ENCODE data around the gene SEMA5A.

GRCh38 chr5:9121597-9121996, 424.3 kb downstream of the SEMA5A start:
- no peak for TF ChIP-seq CTCF (IDR thresholded peaks at IDR 0.05)
- no peak for TF ChIP-seq EP300 (IDR thresholded peaks at IDR 0.05; ENCODE audit: borderline replicate concordance in 1 of 2, low read depth in 1 of 2, low read length in 1 of 2)
- no peak for TF ChIP-seq USF1 (IDR thresholded peaks at IDR 0.05; ENCODE audit: borderline replicate concordance, low read depth)
- TF ChIP-seq RCOR1 (IDR thresholded peaks at IDR 0.05; ENCODE audit: low read length) = no peak
- no peak for TF ChIP-seq TAF1 (IDR thresholded peaks at IDR 0.05; ENCODE audit: borderline replicate concordance, low read depth, low read length)
- TF ChIP-seq PBX3 (IDR thresholded peaks at IDR 0.05) = no peak
- TF ChIP-seq ZBTB33 (IDR thresholded peaks at IDR 0.05; ENCODE audit: borderline replicate concordance, low read depth) = no peak
- TF ChIP-seq EZH2phosphoT487 (IDR thresholded peaks at IDR 0.05; ENCODE audit: borderline replicate concordance, low read depth) = no peak
- no peak for TF ChIP-seq FOXM1 (IDR thresholded peaks at IDR 0.05; ENCODE audit: low read depth)
- no peak for TF ChIP-seq USF2 (IDR thresholded peaks at IDR 0.05; ENCODE audit: borderline replicate concordance, low read depth, low read length)
- no peak for TF ChIP-seq REST (IDR thresholded peaks at IDR 0.05; ENCODE audit: low read depth, low read length)
- TF ChIP-seq POLR2AphosphoS5 (IDR thresholded peaks at IDR 0.05; ENCODE audit: low read depth, low read length) = no peak
- no peak for TF ChIP-seq SIN3A (IDR thresholded peaks at IDR 0.05; ENCODE audit: borderline replicate concordance, low read depth, low read length)
- no peak for TF ChIP-seq NFIC (IDR thresholded peaks at IDR 0.05; ENCODE audit: borderline replicate concordance)
